K562 (cell line): Measurements from ENCODE around the gene TRPC3.

ENCODE experiments used
- CEBPG ChIP-seq, 3 experiments: fragments of 200-800 bp in 1 of 3; sonication (Bioruptor generic) in 1 of 3; sonication (generic) in 1 of 3; formaldehyde crosslinking in 1 of 3; IDR thresholded peaks in 2 of 3; conservative IDR thresholded peaks in 1 of 3; 2 replicates each; pipeline versions ENCODE4 v1.6.1 to v1.8.0; 2016 to 2022; ENCODE audit warnings: missing compliant biosample characterization in 2 of 3, missing genetic modification characterization in 2 of 3, mild to moderate bottlenecking in 1 of 3, missing genetic modification reagents in 1 of 3
- CTCF ChIP-seq, 3 experiments: IDR thresholded peaks in 2 of 3; conservative IDR thresholded peaks in 1 of 3; 2 replicates each; pipeline ENCODE4 v1.5.1; 2011 to 2012; ENCODE audit warnings: low read length in 3 of 3, mild to moderate bottlenecking in 3 of 3, control low read depth in 2 of 3, improper control_type of control experiment in 1 of 3, inconsistent platforms in 1 of 3, low read depth in 1 of 3, mixed read lengths in 1 of 3, moderate library complexity in 1 of 3; ENCODE audit not compliant: insufficient read depth in 2 of 3
- EZH2 ChIP-seq: IDR thresholded peaks from 2 replicates; pipeline ENCODE4 v1.6.1; 2012; ENCODE audit warnings: low read depth, mild to moderate bottlenecking, inconsistent platforms, low read length, borderline replicate concordance
- NR1H2 ChIP-seq: sonication (generic); formaldehyde crosslinking; IDR thresholded peaks from 2 replicates; pipeline ENCODE4 v1.4.0; 2020; ENCODE audit warnings: mild to moderate bottlenecking, missing genetic modification reagents
- NR2C2 ChIP-seq, 2 experiments: fragments of 200-800 bp in 1 of 2; sonication (Bioruptor generic) in 1 of 2; sonication (generic) in 1 of 2; formaldehyde crosslinking in 1 of 2; IDR thresholded peaks; 2 replicates each; pipeline versions ENCODE4 v1.6.1 to v1.8.0; 2016 to 2022; ENCODE audit warnings: mild to moderate bottlenecking in 1 of 2, missing compliant biosample characterization in 1 of 2, missing genetic modification characterization in 1 of 2, missing genetic modification reagents in 1 of 2
- PTTG1 ChIP-seq: fragments of 450-650 bp; IDR thresholded peaks from 2 replicates; pipeline ENCODE4 v1.6.1; 2016; ENCODE audit warnings: low read depth, mild to moderate bottlenecking, missing genetic modification characterization, missing compliant biosample characterization
- REST ChIP-seq, 2 experiments: fragments of 450-650 bp; formaldehyde crosslinking in 1 of 2; IDR thresholded peaks; 2 replicates each; pipeline versions ENCODE4 v1.4.0 to v1.6.1; 2014 to 2020; ENCODE audit warnings: mild to moderate bottlenecking in 2 of 2, borderline replicate concordance in 1 of 2, low read depth in 1 of 2

- TF ChIP-seq NR2C2 (CRISPR knock-in tag; IDR thresholded peaks at IDR 0.05) (no peak), NR2C2 (tag; IDR thresholded peaks at IDR 0.05) (no peak), REST (IDR thresholded peaks at IDR 0.05; ENCODE audit: borderline replicate concordance) (no peak), REST (CRISPR knock-in tag; IDR thresholded peaks at IDR 0.05; ENCODE audit: low read depth) (no peak), PTTG1 (tag) (no peak), EZH2 (no peak), NR1H2 (CRISPR knock-in tag) (no peak), CTCF (IDR thresholded peaks at IDR 0.05 in 2 of 3, conservative IDR thresholded peaks at IDR 0.05 in 1 of 3; ENCODE audit: insufficient read depth in 2 of 3, low read depth in 1 of 3, low read length in 3 of 3) (no peak), CEBPG (CRISPR knock-in tag; IDR thresholded peaks at IDR 0.05) (no peak), CEBPG (tag; conservative IDR thresholded peaks at IDR 0.05 in 1 of 2, IDR thresholded peaks at IDR 0.05 in 1 of 2) (no peak)
Measured at GRCh38 chr4:121863799-121864198, 88.1 kb downstream of the TRPC3 start.
